NCI-H446 treated with DMSO at 0.1 percent for 48 hours (cell line): ENCODE data around the gene STXBP4.
A peak's percentile ranks its signal among the peaks of the same experiment; 100 is the strongest.
"Not testable (repeated sequence)": the region's sequence is repeated elsewhere in the genome, so short reads cannot be mapped to it uniquely, and the experiment has no call there.

Experiments
- DNase-seq: peaks from one replicate; lab custom pipeline; 2025; lab: John Stamatoyannopoulos, UW

Gene STXBP4

DNA sequence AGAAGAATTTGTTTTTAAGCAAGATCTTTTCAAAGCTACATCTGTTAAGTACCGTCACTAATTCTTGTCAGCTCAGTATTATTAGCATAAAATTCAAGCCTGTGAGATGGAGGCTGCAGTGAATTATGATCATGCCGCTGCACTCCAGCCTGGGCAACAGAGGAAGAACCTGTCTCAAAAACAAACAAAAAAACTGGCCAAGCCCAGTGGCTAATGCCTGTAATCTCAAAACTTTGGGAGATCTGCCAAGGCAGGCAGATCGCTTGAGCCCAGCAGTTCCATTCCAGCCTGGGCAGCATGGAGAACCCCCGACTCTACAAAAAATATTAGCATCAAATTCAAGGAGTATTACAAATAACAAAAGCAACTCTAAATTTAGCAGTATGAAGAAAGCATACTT is 88.0 kb downstream of the STXBP4 start:
- peak; percentile 49 for DNase-seq

DNA sequence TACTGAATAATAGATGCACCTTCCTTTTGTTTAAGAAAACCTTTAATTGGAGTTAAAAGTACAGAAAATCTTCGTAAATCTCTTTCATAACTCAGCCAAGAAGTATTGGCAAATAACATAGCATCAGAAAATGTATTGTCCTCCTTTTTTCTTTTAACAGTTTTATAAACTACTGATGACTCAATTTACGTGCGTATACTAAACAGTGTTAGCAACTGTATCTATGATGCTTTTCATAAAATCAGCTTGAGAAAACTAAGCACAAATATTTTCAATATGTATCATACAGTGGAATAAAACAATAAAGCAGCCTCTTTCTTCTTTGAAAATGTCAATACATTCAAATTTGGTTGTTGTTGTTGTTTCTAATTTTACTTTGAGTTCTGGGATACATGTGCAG is 88.6 kb downstream of the STXBP4 start:
- no peak for DNase-seq

DNA sequence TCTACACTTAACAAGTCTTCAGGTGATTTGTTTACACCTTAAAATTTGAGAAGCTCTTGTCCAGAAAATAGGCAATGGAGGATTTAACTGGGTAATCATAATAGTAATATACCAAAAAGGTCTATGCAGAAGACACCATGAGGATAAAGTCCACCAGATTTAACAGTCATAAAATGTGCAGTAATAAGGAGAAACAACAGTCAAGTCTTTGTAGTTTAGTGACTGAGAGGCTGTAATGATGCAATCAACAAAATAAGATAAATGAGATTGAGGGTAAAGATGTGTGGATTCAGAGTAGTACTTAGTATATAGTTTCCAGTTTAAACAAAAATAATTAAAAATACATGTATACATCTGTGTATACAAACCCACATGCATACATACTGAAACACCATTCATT is 91.2 kb downstream of the STXBP4 start:
- no peak for DNase-seq

DNA sequence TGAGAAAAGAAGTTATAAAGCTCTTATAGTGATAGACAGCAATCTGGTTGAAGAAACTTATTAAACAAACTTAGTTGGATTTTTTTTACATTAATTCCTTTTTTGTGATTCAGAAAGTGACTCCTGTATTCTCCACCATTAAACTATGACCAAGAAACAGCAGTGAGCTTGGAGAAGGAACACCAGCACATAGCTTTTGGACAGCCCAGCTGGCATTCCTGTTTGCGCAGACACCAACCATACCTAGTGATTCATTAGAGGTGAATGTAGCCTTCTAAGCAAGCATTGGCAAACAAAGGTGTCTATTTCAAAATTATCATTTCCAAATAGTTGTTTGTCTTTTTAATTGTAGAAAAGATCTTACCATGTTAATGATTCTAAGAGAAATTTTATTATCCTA is 94.4 kb downstream of the STXBP4 start:
- DNase-seq: no peak

DNA sequence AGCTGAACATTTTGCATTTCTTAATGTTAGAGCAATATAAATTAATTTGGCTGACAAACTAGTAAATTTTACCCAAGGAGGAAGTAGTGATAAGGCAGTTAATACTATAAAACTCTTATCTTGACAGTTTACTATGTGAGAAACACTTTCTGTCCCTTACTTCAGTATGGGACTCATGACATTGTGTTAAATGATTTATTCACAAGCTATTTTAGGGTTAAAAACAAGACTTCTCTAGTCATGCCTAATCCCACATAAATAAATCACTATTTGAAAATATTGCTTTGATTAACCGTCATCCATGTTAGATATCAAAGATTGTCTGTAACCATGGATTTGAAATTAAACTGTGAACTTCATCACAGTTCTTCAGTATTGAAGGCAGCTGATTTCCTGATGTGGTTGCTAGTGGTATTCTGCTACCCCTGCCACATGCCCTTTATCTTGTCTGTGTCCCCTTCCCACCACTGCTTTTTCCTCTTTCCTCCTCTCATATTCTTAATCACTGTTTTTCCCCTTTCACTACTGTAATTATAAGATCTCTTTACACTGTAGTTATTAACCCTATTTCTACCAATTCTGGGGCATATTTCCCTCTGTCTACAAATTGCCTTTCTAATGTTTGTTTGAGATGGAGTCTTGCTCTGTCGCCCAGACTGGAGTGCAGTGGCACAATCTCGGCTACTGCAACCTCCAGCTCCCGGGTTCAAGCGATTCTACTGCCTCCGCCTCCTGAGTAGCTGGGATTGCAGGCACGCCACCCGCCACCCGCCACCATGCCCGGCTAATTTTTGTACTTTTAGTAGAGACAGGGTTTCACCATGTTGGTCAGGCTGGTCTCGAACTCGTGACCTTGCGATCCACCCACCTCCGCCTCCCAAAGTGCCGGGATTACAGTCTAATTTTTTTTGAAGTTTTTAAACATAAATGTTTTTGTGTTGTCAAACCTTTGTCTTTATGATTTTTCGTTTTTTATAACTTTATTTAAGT is 95.6 kb downstream of the STXBP4 start:
- no peak for DNase-seq

DNA sequence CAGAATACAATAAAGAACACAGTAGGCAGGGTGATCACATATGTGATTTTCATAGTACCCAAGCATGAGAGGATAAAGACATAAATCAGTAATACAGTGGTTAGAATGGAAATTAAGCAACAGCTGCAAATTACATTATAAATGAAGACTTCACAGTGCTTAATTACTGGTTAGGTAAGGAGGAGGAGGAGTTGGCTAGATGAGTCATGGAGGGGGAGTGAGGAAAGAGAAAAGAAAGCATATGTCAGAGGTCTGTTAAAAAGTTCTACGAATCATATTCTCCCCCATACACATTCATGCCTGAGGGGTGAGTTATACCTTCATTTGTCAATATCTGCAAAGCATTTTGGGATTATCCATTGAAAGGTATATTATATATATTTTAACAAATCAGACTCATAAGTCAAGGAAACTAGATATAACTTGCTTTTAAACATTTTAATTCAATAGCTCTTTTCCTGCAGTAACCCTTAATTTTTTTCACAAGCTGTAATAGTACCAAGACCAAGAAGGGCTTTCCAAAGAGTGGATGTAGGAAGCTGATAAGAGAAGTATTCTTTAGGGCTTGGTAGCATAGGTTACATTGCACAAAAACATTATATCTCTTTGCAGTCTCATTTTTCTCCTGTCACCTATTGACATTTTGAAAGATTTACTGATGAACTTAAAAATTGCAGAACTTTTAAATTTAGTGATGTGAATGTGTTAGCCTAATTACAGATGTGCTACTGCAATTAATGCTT is 99.3 kb downstream of the STXBP4 start:
- DNase-seq: no peak

DNA sequence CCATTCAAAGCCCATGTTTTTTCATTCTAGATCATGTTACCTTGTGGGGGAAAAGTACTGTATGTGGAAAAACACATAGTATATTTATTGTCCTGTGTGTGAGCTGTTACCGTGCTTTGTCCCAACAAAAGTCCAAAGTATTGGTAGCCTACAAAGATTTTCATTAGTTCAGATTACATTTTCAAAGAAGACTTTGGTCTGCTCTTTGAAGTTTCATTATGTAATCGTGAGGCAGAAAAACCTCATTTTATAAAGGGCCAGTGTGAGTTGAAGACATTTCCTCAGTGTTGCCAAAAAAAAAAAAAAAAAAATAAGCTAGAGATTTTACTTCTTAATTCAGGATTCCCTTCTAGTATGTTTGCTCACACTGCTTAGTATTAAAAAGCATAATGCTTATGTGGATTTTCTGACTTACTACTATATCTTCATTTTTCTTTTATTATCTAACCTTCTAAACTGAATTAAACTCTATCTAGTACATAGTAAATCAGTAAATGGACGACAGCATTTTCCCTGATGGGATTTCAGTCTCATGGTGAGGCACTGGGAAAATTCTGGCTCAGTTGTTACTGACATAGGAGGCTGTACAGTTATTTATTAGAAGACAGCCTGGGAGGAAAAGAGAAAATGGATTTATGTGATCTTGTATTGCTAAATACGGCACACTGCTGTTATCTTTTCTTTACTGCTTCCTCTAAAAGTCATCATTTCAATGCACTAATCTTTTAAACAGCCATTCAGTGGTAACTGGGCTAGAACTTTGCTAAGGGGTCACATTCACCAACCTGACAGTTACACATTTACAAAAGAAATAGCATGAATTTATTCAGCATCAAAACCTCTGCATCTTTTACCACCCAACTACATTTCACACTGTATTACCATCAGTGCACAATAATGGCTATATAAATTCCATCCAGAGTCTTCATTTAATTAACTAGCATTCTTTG is 100.6 kb downstream of the STXBP4 start:
- DNase-seq: no peak

DNA sequence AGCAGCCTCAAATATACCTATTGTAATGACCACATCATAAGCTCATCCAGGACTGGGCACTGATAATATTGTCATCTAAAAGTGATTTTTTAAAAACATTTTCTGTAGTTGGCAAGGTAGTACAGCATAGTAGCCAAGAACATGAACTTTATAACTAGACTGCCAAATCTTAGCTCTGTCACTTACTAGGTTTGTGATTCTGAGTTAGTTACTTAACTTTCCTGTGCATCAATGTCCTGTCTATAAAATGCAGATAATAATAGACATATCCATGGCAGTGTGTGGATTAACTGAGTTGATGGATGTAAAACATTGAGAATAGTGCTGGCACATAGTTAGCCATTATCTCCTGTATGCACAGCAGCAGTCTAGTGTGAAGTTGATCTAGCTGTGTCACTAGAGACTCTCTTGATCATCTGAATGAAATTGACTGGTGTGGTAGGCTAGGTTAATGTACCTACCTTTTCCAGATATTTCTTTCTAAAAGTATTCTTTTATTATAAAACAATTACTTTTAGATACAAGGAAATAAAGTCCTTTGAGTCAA is 101.5 kb downstream of the STXBP4 start:
- no peak for DNase-seq

DNA sequence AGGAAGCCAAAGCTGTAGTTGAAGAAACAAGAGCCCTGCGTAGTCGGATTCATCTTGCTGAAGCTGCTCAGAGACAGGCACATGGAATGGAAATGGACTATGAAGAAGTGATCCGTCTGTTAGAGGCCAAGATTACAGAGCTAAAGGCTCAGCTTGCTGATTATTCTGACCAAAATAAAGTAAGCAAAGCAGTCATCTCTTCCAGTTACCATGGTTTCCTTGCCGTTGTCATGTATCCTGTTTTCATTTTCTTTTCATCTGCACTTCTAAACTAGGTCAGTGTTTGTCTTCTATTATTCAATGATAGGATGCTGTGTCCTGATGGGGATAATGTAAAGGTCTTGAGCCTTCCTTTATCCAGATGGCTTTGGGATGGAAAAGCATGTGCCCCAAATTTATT is 104.3 kb downstream of the STXBP4 start:
- DNase-seq: no peak

DNA sequence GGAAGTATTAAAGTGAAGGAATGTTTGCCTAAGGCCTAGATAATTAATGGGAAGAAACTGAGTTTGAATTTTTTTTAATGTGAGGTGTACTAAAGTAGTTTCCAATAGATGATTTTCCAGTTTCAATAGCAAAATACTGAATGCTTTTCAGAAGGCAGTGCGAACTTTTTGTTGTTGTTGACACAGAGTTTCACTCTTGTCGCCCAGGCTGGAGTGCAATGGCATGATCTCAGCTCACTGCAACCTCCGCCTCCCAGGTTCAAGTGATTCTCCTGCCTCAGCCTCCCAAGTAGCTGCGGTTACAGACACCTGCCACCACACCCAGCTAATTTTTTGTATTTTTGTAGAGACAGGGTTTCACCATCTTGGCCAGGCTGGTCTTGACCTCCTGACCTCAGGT is 104.9 kb downstream of the STXBP4 start:
- not testable (repeated sequence) for DNase-seq

DNA sequence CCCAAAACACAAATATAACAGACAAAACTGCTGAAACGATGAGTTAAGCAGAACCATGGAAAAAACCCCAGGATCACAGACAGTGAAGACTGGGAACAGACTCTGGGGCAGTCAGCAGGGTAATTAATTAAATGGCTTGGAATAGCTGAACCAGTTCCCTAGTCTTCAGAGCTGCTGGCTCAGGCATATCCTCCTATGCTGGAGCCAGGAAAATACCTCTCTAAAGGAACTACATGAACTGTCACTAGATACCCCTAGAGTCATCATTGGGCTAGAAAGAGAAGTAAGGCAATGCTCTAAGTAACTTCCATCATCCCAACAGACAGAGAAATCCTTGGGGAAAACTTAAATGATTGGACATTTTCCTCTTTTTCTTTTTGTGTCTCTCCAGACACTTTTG is 113.0 kb downstream of the STXBP4 start:
- DNase-seq: no peak

DNA sequence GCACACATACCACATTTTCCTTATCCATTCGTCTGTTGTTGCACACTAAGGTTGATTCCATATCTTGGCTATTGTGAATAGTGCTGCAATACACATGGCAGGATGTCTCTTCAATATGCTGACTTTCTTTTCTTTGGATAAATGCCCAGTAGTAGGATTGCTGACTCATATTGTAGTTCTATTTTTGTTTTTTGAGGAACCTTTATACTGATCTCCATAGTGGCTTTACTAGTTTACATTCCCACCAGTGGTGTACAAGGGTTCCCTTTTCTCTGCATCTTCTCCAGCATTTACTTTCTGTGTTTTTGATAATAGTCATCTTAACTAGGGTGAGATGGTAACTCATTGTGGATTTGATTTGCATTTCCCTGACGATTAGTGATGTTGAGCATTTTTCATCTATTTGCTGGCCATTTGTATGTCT is 118.1 kb downstream of the STXBP4 start:
- DNase-seq: peak; percentile 67

DNA sequence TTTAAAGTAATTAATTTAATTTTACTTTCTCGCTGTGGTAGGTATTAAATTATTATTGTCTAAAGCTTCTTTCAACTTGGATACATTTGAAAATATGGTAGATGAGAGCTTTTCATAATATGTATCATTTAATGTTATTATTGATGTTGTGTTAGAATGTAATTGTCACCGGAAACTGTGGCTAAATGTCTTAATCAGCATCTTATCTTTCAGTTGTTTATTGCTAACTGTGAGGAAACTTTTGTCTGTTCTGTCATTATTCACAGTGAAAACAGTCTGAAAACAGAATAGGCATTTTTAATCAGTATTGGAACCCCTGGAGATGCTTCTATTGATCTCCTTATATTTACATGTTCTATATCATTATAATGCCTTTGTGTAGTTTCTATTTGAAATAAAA is 120.7 kb downstream of the STXBP4 start:
- no peak for DNase-seq

DNA sequence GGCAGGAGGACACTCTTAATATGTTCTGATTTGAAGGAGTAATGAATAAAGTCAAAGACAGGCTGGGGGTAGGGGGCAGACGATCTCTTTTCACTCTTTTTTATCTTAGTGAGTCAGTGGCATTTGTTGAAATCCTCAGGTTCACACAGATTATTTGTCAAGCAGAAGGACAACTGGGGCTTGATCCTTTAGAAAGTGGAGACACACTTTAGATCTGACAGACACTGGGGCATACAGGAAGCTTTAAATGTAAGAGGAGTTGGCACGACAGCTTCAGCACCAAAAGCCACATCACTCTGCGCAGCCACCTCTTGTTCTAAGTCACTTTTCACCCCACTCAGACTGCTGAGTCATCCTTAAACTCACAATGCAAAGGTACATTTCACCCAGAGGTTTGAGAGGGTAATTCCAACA is 121.5 kb downstream of the STXBP4 start:
- DNase-seq: no peak

DNA sequence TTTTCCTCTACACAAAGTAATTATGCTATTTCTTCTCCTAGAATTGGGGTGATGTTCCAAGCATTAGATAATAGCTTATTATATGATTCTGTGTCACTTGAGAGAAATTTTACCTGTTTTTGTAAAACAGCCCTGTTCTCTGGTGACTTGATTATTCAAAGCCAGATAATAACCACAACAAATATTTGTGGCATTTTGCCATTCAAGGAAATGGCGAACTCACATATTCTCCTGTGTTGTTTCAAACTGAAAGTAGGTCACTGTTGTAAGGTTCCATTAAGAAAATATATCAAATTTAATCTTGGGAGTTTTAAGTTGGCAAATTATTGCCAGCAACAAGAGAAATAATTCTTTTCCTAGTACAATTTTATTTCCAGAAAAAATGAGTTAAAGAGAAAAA is 124.8 kb downstream of the STXBP4 start:
- no peak for DNase-seq

DNA sequence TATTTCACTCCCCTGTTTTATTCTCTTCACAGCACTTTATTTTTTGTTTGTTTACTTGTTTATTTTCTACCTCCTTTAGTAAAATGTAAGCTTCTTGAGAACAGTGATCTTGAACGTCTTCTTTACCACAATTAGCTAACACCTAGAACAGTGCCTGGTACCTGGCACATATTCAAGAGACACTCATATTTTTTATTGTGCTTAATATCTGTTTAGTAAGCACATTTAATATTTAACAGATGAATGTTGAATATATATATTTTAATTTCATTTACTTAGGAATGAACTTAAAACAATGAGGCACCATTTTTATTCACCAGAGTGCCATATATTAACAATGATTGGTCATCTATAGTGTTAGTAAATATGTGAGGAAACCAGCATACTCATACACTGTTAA is 130.2 kb downstream of the STXBP4 start:
- DNase-seq: no peak

DNA sequence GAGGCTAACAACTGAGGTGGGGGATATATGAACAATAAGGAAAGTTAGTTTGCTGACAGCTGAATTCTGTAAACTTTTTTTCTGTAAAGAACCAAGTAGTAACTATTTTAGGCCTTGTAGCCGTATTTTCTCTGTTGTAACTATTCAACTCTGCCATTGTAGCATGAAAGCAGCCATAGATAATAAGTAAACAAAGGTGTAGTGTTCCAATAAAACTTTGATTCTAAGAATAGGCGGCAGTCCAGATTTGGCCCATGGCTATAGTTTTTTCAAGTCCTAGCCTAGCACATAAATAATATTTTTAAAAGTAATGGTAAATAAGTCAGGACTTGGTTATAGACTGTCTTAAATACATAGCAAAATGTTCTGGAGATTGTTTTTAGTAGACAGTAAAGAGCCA is 142.0 kb downstream of the STXBP4 start:
- no peak for DNase-seq

DNA sequence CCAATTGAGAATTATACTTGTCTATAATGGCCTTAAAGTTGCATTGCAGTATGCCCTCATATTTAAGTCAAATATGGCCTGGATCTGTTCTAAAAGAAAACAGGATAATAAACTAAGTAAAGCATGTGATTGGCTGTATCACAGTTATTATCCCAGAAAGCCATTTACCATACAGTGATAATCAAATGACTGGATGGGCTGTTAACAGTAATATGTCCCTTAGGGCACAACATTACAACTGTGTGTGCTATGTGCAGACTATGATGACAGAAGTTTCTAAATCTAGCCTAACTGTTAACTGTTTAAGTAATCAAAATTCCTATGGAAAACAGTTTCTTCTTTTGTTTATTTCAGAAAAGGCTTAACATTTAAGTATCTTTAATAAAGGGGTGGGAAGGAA is 145.7 kb downstream of the STXBP4 start:
- no peak for DNase-seq

DNA sequence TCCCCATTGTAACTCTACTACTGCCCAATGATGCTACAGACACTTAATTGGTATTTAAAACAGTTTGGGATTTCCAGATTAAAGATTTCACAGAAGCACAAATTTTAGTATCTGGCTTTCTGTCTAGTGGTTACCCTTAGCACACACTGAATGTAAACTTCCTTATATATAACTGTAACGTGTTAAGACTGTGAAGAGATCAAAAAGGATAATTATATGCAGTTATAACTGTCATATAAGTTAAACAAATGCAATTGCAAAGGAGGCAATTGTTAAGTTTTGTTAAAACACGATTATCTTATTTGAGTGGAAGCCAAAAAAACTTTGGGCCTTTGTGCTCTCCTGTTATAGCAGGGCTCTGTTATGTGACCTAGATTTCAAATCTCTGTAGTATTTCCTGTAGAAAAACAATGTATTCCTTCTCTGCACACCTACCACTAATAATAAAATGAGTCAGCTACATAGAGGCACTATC is 147.9 kb downstream of the STXBP4 start:
- no peak for DNase-seq

DNA sequence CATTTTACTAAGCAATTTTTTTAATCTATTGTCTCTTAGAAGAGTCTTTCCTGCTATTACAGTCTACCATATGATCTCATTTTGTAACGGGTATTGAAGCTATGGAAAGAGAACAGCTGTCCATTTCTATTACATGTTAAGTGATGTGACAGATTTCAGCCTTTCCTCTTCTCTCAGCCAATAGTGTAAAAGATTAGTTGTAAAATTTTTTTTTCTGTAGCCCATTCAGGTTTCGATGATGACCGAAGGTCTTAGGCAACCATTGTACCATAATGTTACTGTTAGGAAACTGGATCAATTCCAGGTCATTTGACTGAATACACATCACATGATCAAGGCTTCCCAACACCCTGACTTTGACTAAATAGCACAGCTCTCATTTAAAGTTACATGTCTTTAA is 148.6 kb downstream of the STXBP4 start:
- no peak for DNase-seq

DNA sequence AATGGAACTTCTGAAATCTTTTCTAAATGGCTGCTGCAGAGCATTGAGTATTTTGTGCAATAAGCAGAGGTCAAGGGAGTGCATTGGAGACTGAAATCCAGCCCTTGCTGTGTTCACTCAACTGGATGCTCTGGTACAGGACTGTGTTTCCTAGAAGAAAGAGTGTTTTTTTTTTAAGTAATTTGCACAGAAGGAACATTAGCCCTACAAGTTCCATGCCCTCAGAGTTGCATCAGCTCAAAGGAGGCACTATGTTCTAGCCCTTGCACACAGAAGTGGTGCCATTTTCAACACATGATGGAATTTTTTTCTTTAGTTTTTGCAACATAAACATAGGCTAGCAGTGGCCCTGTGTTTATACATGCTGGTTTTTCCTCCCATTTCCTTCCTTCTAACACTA is 152.1 kb downstream of the STXBP4 start:
- DNase-seq: no peak

DNA sequence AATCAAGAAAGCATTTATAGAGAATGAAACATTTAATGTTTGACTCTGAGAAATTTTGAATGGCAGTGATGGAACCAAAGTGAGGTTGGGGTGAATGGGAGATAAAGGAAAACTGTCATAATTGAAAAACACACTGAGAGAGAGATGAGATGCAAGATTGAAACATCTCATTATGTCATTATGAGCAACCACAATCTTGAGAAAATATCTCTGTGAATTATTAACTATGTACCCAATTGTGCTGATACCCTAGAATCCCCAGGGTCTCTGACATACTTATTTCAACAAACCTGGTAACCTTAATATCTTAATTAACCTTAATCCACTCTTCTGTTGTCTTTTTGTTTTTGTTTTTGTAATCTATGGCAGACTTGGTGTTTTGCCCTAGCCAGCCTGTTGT is 152.7 kb downstream of the STXBP4 start:
- no peak for DNase-seq
